HG03097 (cell line): Measurements from ENCODE around the gene ARMCX6.
A peak's percentile ranks its signal among the peaks of the same experiment; 100 is the strongest.
"Not testable (repeated sequence)": the region's sequence is repeated elsewhere in the genome, so short reads cannot be mapped to it uniquely, and the experiment has no call there.

Experiments used
- ATAC-seq: cut with Tn5 transposase; IDR thresholded peaks from one replicate; pipeline ENCODE4 v1.9.1; 2021; ENCODE audit not compliant: unreplicated experiment, low FRiP score

The ARMCX6 gene

DNA sequence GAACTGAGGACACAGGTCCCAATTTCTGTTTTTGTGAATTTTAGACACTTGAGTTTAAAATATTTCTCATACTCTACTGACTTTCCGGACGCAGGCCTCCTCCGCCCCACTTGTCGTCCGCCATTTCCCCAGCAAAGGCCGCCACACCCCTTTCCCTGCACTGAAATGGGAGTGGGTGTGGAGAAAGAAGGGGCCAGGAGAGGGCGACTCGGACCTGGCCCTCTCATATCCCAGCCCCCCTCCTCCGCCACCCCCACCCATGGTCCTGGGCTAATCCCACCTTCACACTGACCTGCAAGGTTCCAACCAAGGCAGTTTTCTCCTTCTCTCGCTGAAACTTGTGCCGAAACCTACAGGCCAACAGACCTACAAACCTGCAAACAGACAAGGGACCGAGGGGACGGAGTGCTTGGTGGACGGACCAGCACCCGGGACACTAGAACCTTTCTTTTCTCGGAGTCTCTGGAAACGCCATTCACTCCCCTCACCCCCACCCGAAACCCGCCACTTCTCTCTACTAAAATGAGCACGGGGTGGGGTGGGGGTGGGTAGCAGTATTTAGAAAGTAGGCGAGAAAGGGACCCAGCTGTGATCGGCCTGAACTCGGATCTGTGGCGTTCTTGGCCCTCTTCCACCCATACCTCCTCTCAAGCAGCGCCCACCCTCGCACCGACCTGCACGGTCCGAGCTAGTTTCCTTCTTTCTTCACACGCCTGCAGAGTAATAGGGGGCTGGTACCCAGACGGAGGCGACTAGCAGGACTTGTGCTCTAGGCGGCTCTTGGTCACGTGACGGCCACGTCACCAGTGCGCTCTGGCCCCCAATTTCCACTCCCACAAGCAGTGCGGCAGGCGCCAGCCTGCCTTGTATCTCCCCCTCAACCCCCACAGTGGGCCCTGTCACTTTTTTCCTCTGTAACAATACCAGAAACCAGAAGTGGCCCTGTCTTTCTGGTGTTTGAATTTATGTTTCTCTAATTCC lies at the start of gene ARMCX6:
Gene ARMCX6 (minus strand): TSS at position 790 of the 981 bp plus-strand sequence. CDS start 1,380 bp downstream, outside the sequence.
- ATAC-seq: peak; percentile 88

DNA sequence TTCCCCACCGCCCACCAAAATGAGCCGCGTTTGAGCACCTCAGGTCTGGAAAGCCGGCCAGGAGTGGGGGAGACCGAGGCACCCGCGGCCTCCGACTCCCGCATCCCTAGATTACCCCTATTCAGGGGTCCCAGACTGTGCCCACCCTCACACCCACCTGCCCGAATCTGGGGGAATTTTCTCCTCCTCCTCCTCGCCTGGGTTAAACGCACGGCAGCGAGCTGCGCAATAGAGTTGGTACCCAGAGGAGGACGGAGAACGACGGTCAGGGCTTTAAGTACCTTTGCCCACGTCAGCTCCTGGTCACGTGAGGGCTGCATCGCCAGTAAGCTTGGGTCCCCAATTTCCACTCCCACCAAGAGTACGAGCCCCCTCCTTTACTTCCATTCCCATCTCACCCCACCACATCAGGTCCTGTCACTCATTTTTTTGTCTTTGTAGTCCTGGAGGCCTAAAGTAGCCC lies 41.8 kb upstream of the ARMCX6 start, which contains the start of gene ARMCX2:
Gene ARMCX2 (minus strand): TSS at position 250 of the 463 bp plus-strand sequence. CDS start 2,262 bp downstream, outside the sequence.
- ATAC-seq: peak; percentile 52

DNA sequence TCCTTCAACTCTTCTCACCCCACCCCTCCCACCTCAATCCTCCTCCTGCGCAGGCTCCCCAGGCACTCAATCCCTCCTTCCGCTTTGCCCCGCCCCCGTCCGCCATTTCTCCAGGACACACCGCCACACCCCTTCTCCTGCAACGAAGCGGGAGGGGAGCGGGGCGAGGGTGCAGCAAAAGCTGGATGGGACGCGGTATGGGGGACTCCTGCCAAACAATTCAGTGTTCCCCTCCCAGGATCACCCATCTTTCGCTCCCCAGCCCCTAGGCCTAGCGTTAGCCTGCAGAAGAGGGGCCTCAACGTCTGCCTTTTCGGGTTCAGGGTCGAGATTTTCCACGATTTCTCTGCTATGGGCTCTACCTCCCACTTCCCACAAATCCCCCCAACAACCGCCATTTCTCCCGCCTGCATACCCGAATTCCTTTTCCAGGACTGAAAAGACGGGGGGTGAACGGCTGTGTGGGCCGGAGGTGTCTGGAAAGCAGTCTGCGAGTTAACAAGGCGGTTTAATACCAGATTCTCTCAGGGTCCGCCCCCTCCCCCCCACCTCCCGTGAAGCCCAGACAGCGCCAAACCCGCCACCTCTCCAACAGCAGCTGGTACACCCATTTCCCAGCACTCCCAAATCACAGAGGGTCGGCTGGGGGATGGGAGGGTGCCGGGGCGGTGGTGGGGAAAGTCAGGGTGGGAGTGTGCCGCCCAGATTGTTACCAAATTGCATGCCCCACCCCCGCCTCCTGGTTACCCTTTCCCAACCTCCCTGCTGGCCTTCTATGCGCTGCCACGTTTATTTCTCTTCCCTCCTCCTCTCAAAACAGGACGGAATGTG lies 41.1 kb upstream of the ARMCX6 start:
- ATAC-seq: no peak

DNA sequence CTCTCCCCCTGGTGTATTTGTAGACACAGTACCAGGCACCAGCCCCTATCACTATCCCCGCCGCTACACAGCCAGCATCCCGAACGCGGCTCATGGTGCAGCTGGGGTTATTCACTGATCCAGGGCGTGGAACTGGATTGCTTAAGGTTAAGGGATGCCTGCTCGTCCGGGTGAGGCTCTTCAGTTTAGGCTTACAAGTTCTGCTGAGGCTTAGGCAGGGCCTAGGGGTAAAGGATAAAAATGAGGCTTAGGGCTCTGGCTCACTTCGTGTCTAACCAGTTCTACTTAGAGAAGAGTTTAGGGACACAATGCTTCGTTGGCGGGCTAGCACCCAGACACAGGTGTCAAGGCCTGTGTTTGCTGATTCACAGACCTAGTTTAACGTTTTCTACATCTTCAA lies 39.7 kb upstream of the ARMCX6 start:
- ATAC-seq: no peak

DNA sequence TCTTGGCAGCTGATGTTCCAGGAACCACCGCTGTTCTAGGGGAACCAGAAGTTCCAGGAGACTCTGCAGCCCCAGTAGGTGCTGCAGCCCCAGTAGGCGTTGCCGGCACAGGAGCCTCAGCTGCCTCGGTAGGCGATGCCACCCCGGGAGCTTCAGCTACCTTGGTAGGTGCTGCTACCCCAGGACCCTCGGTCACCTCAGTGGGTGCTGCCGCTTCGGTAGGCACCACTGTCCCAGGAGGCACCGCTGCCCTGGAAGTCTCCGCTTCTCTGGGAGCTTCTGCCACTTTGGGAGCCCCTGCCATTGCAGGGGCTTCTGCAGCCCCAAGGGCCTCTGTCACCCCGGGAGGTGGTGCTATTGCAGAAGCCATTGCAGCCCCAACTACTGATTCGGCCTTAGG lies 39.0 kb upstream of the ARMCX6 start:
- ATAC-seq: no peak

DNA sequence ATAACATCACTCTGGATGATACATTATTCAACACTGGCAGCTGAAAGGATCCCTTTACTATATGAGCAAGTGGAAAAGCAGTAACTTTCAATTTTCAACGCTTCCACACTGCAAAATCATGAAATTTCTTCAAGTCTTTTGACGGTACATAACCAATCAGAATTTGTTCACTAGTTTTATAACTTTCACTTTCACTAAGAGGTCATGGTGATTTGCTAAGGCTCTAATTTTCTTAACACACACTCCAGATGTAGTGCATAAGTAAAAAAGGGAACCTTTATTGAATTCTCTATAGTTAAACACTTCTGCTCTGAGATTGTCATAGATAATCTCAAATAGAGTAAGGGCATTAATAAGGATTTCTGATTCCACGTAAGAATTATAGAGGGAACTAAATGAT lies 37.7 kb upstream of the ARMCX6 start:
- no peak for ATAC-seq

DNA sequence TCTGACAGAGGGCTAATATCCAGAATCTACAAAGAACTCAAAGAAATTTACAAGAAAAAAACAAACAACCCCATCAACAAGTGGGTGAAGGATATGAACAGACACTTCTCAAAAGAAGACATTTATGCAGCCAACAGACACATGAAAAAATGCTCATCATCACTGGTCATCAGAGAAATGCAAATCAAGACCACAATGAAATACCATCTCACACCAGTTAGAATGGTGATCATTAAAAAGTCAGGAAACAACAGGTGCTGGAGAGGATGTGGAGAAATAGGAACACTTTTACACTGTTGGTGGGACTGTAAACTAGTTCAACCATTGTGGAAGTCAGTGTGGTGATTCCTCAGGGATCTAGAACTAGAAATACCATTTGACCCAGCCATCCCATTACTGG lies 29.9 kb upstream of the ARMCX6 start:
- ATAC-seq: not testable (repeated sequence)

DNA sequence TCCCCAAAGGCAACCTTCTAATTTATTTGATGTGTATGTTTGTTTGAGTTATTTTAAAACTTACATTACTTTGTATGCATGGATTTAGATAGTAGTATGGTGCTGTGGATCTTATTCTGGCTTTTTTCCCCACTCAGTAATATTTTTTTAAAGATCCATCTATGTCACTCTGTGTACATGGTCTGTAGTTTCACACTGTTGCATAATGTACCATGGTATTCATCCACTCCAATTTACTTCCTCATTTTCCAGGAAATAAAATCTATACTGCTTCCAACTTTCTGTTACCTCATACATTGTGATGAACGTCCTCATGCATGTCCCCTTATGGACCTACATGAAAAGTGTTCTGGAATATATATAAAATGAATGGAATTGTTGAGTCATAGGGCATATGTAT lies 24.3 kb upstream of the ARMCX6 start:
- no peak for ATAC-seq

DNA sequence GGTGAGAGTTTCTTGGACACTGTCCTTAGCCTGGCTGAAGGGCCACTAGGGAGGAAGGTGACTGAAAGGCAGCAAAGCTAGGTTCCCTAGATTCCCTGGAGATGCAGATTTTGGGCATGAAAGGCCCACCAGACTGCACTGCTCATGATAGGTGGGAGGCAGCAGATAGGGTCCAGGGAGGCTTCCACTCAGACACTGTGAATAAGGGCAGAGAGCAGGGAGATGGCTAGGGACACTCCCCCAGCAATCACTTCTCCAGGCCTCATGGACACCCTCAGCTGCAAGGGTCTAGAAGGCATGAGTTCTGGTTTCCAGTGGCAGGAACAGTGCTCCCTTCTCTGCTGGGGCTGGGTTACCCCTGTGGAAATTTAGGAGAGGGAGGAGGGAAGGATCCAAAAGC lies 21.8 kb upstream of the ARMCX6 start:
- ATAC-seq: no peak

DNA sequence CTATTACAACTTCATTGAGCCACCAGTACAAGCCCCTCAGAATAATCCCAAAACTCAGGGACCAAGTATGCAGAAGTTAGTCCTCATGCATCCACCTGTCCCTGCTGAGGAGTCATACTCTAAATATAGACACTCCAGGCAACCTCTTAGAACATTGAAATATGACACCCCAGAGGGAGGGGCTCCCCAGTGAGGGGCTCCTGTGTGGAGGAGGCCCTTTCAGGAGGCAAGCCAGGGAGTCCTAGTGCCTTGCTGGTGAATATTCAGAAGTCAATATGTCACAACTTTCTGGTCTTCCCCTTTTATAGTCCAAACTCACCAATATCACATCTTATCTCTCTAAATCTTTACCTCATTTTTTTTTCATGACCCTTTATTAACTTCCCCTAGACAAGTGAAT lies 1.6 kb upstream of the ARMCX6 start:
- ATAC-seq: no peak

DNA sequence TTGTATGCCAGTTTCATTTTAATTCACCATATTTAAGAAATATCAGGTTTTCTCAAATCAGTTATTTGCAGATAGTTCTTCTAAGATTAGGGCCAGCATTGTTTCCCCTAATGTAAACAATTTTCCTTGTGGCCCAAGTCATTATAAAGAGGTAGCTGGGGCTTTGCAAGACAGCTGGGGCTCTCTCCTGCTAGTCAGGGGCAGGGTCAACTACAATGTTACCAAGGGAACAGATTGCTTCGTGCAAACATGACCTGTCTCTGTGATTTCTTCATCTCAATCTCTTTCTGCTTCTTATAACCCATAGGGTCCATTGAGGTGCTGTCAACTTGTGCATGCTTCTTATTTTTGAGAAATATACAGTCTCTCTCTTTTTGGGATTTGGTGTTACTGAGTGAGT lies 12.1 kb downstream of the ARMCX6 start:
- no peak for ATAC-seq

DNA sequence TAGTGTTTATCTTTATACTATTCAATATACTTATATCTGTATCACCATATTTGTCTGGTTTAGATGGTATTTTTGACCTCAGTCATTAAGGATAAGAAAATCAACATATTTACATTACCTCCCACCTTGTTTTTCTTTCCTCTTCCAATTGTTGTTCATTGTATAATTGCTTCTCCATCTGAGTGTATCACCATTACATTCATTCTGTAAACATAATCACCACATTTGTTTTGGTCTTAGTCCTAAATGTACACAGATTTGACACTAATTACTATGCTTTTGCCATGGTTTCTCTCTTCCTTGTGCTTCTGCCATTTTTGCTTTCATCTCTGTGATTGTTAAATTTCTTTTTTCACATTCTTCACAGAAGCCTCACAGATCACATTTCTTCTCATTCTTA lies 12.7 kb downstream of the ARMCX6 start:
- no peak for ATAC-seq

DNA sequence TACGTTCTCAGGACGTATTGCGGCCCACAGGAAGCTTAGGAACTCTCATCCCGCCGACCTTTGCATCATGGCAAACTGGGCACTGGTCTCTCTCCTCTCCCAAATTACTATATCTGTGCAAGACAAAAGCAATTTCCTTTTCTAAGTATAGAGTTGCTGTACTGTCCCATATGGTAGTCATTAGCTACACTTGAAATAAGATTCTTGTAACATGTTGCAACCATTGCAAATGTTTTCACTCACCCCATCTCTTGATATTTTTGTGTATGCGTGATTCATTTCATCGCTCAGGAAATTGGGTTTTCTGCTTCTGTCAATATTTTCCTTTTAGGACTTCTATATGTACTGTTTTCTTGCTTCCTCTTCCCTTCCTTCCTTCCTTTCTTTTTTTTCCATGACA lies 15.7 kb downstream of the ARMCX6 start:
- ATAC-seq: no peak

DNA sequence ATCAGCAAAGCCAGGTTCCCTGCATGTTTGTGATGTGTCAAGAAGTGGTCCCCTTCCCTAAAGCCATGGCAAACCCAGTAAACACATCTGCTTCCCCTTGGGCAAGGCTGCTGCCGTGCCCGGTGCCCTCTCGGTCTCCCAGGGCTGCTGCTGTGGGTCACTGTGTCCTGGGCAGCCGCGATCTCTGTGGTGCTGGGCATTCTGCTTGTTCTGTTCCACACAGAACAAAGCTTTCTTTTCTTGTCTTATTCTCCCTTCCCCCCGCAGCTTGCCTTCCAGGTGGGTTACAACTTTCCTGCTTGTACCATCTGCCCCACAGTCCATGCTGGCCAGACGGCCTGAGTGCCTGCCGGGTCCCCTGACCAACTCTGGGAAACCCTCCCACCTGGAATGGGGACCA lies 18.2 kb downstream of the ARMCX6 start:
- ATAC-seq: not testable (repeated sequence)

DNA sequence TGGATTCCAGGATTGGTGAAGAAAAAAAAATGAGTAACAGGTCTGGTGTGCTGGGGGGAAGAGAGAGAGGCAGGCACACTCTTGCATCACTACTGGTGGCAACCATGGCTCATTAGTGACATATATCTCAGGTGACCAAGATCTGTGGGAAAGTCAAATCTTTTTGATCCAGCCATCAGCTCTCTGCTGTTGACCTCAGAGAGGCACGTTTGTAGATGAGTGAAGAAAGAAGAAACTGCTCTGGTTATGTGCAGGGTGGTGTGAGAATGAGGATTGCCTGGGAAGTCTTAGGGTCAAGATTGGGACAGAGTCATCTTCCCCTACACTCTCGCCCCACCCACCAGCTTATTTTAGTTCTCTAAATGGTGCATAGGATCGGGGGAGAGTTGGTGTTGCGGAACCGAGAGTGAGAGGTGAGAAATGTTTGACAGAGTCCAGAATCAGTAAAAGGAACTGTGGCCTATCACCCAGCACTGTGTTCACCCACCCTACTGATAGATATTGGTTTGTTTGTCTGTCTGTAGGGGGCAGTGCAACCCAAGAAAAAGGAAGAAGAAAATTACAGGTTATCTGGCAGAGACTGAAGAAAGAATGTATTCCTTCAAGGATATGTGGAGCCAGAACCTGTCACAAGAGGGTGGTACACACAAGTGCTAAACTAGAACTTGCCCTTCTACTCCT lies 21.9 kb downstream of the ARMCX6 start:
- peak; percentile 99 for ATAC-seq
